Left ventricle myocardium inferior (tissue), 1 donor: ENCODE measurements around the gene PDIA4. TPM values are rescaled to one million over a fixed set of nuclear protein-coding genes. Genes with fewer than 3 reads are reported as not detected.
"Not testable (repeated sequence)": the region's sequence is repeated elsewhere in the genome, so short reads cannot be mapped to it uniquely, and the experiment has no call there.

Experiments
- DNase-seq: peaks from one replicate; pipeline ENCODE4 v3.0.0-alpha.2; 2020
- H3K27ac ChIP-seq: fragments of 200-600 bp; replicated peaks from 2 replicates; pipeline ENCODE4 v1.8.0; 2021
- H3K27me3 ChIP-seq: fragments of 200-600 bp; 2 replicates; pipeline ENCODE4 v1.8.0; 2021; ENCODE audit warnings: low read depth
- H3K36me3 ChIP-seq: fragments of 200-600 bp; 2 replicates; pipeline ENCODE4 v1.8.0; 2021
- H3K4me1 ChIP-seq: fragments of 200-600 bp; 2 replicates; pipeline ENCODE4 v1.8.0; 2021
- H3K4me3 ChIP-seq: fragments of 200-600 bp; 2 replicates; pipeline ENCODE4 v1.8.0; 2021; ENCODE audit warnings: mild to moderate bottlenecking, moderate library complexity
- H3K9me3 ChIP-seq: fragments of 200-600 bp; replicated peaks from 2 replicates; pipeline ENCODE4 v1.8.0; 2021
- intact Hi-C: fragments of 100-400 bp; cut with micrococcal nuclease; formaldehyde crosslinking; loops from one replicate; pipeline ENCODE4 v1.11.0; 2022
- total RNA-seq: library from RNA; stranded (reverse); fragmentation: NEBNext Ultra II Directional; extraction: Animal tissue kit (Norgen Biotek cat#: 25700); gene quantifications from one replicate; pipeline ENCODE4 v1.2.1, GENCODE V29; 2021
- TF ChIP-seq, protein P1 (sequence below): fragments of 200-600 bp; IDR thresholded peaks from 2 replicates; pipeline ENCODE4 v1.8.0; 2021; ENCODE audit warnings: antibody characterized with exemption, mild to moderate bottlenecking, borderline replicate concordance
- donor health status: DM: no; HTN: yes; CAD: no; lungs with severe emphysema.

PDIA4 gene
- total RNA-seq, 1 donor from 2014 or later = 32.3 TPM

DNA sequence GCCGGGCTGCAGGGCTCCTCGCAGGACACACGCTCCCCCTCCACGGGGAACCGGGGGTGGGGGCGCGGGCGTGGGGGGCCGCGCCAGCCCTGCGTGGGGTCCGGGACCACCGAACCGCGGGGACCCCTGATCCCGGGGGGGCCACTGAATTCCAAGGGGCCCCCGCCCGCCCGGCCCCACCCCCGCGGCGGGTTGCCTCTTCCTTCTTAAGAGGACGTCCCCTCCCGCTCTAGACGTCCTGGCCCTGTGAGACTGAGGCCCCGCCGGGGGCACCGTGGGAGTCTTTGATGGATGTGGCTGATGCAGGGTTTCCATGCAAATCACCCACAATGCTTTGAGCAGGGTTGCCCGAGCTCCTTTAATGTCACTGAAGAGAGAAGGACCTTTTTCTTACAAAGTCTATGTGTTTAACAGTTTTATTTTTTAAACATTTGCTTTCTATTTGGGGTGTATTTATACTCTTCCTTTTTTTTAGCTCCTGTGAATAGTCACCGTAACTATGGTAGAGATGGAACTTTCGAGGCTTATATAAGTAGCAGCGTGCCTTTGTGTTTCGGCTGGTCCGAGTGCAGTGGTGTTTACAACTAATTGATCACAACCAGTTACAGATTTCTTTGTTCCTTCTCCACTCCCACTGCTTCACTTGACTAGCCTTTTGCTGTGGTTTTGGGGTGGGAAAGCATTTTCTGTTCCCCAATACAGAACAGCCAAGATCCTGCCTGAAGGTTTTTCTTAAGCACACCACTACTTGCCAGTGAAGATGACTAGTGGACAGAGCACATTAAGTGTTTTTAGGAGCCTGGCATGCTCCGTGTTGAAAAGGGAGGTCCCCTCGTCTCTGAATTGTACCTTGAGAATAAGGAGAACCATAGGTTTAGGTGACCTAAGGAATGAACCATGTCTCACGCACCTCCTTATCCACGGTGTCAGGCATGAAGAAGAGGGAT lies 44.8 kb downstream of the PDIA4 start:
- Histone ChIP-seq H3K4me1 (peaks cover 44% of the 10 kb centered on the region), H3K4me3 (peak overlapping the region; percentile 85), H3K36me3 (no peaks in the 10 kb centered on the region), H3K27ac (peak overlapping the region; percentile 59), H3K27me3 (peaks cover 12% of the 10 kb centered on the region), H3K9me3 (no peaks in the 10 kb centered on the region)
- intact Hi-C loops = no loop called here
- TF ChIP-seq, protein P1, sequence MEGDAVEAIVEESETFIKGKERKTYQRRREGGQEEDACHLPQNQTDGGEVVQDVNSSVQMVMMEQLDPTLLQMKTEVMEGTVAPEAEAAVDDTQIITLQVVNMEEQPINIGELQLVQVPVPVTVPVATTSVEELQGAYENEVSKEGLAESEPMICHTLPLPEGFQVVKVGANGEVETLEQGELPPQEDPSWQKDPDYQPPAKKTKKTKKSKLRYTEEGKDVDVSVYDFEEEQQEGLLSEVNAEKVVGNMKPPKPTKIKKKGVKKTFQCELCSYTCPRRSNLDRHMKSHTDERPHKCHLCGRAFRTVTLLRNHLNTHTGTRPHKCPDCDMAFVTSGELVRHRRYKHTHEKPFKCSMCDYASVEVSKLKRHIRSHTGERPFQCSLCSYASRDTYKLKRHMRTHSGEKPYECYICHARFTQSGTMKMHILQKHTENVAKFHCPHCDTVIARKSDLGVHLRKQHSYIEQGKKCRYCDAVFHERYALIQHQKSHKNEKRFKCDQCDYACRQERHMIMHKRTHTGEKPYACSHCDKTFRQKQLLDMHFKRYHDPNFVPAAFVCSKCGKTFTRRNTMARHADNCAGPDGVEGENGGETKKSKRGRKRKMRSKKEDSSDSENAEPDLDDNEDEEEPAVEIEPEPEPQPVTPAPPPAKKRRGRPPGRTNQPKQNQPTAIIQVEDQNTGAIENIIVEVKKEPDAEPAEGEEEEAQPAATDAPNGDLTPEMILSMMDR = no peak
- DNase-seq = no peak

DNA sequence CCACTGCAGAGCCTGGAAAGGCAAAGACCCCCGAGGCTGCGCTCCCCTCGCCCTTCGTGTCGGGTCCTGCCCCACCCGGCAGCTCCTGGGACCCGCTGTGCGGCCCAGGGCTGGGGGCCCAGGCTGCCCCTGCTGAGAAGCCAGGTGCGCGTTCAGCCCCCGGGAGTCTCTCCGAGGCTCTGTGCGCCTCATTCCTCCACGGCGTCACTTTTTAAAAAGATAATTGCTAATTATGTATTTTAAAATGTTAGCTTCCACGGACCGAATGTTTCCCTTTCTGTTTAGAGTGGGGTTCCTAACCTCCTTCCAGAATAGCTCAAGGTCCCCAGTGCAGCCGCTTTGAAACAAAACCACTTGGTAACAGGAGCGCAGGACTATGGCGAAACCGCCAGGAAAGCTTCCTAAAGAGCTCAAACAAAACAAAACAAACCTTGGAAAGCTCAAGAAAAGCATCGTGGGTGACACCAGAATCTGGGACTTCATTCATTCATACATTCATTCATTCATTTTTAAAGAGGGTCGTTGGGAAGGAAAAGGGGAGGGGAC lies 45.6 kb downstream of the PDIA4 start:
- no peak for DNase-seq
- intact Hi-C loops = no loop called here
- peaks cover 37% of the 10 kb centered on the region for H3K4me1 ChIP-seq
- no peaks in the 10 kb centered on the region for H3K36me3 ChIP-seq
- peak overlapping the region; percentile 85 for H3K4me3 ChIP-seq
- H3K9me3 ChIP-seq = no peaks in the 10 kb centered on the region
- no peak overlapping the region for H3K27ac ChIP-seq
- peaks cover 17% of the 10 kb centered on the region for H3K27me3 ChIP-seq
- TF ChIP-seq, protein P1 = no peak

DNA sequence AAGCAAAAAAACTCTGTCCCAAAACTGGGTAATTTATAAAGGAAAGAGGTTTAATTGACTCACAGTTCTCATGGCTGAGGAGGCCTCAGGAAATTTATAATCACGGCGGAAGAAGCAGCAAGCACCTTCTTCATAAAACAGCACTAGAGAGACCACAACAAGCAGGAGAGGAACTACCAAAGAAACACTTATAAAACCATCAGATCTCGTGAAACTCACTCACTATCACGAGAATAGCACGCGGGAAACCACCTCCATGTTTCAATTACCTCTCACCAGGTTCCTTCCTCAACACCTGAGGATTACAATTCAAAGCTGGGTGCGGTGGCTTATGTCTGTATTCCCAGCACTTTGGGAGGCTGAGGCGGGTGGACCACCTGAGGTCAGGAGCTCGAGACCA lies 48.5 kb downstream of the PDIA4 start:
- TF ChIP-seq, protein P1 = no peak
- no peak overlapping the region for H3K4me3 ChIP-seq
- no peak overlapping the region for H3K27ac ChIP-seq
- intact Hi-C loops = no loop called here
- peaks cover 44% of the 10 kb centered on the region for H3K27me3 ChIP-seq
- no peaks in the 10 kb centered on the region for H3K36me3 ChIP-seq
- H3K4me1 ChIP-seq = peaks cover 27% of the 10 kb centered on the region
- H3K9me3 ChIP-seq = no peaks in the 10 kb centered on the region
- DNase-seq = no peak

DNA sequence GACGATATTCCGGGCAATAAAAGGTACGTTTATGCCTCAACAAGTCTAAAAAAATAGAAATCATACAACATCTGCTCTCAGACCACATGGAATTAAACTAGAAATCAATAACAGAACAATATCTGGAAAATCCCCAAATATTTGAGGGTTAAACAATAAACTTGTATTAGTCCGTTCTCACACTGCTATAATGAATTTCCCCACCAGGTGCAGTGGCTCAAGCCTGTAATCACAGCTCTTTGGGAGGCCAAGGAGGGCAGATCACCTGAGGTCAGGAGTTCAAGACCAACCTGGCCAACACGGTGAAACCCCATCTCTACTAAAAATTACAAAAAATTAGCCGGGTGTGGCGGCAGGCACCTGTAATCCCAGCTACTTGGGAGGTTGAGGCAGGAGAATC lies 49.2 kb downstream of the PDIA4 start:
- intact Hi-C loops, H3K4me3 ChIP-seq, DNase-seq: not testable (repeated sequence)

DNA sequence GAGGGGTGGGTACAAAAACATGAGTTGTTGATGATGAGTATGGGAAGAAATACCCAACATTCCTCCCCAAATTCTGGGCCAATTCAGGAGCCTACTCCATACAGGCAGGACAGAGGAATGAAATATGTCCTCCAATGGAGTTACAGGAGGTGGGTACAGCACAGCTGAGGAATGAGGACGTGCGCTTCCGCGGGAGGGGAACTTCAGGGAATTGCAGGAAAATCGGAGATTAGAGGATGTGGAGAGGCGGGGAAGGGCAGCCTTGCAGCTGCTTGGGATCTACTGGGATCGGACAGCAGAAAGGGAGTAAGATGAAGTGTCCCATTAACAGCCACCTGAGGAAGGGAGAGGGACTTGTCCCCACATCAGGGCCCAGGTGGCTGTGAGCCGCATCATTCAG lies 50.2 kb downstream of the PDIA4 start:
- Histone ChIP-seq H3K27me3 (peaks cover 53% of the 10 kb centered on the region), H3K4me1 (peaks cover 9% of the 10 kb centered on the region), H3K36me3 (no peaks in the 10 kb centered on the region), H3K4me3 (no peak overlapping the region), H3K27ac (no peak overlapping the region), H3K9me3 (no peaks in the 10 kb centered on the region)
- no peak for DNase-seq
- TF ChIP-seq, protein P1 = no peak
- intact Hi-C loops = no loop called here

More for the DNA sequence above, 49.2 kb downstream of the PDIA4 start:
- Histone ChIP-seq H3K27me3 (peaks cover 52% of the 10 kb centered on the region), H3K4me1 (peaks cover 19% of the 10 kb centered on the region)
- H3K9me3 ChIP-seq, H3K36me3 ChIP-seq, H3K27ac ChIP-seq: not testable (repeated sequence)

DNA sequence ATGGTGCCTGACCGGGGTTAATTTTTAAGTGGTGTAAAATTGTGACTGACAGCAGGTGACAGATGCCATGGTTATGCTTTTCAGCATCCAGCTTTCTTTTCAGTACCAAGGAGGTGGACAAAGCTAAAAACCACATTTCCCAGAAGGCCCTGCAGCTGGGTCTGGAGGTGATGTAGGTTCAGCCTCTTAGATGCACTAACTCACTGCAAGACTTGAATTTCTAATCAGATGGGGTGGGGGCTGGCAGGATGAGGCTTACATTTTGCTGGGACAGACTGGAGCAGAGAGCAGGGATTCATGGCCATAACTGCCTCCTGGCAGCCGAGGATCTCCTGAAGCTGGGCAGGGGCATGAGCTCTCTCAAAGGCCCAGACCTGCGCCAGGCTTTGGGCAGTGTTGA lies 52.4 kb downstream of the PDIA4 start:
- no peaks in the 10 kb centered on the region for H3K36me3 ChIP-seq
- DNase-seq = no peak
- H3K9me3 ChIP-seq = no peaks in the 10 kb centered on the region
- no peak overlapping the region for H3K27ac ChIP-seq
- intact Hi-C loops = no loop called here
- H3K4me1 ChIP-seq = no peaks in the 10 kb centered on the region
- peaks cover 60% of the 10 kb centered on the region for H3K27me3 ChIP-seq
- no peak overlapping the region for H3K4me3 ChIP-seq
- TF ChIP-seq, protein P1 = no peak
